ENCODE measurements around the gene PCCA.
"Not testable (repeated sequence)": the region's sequence is repeated elsewhere in the genome, so short reads cannot be mapped to it uniquely, and the experiment has no call there.

PCCA gene

DNA sequence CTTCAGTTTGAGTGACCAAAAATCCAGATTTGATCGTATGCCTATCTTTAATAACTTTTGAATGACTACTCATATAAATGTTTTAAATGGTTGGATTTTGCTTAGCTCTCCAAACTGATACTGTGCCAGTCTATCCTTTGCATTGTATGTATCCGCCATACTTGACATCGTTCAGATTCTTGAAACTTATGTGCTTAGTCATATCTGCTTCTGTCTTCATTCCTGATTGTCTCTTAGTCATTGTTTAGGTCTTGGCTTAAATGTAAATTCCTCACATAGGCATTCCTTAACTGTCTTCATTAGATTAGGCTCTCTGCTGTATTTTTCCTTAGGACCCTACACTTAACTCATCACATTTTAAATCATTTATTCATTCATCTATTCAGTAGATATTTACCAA, 126.0 kb downstream of the PCCA start:
- Histone ChIP-seq H3K27me3 (ENCODE audit: control insufficient read depth, insufficient read depth, low read length) (no peaks in the 10 kb centered on the region), H3K4me3 (ENCODE audit: low read depth, low read length) (no peak overlapping the region), H3K36me3 (ENCODE audit: control insufficient read depth, insufficient read depth, low read length) (peaks cover 4% of the 10 kb centered on the region; the same call in 1 of the 2 replicates), H3K9me3 (ENCODE audit: control insufficient read depth, insufficient read depth, low read depth, low read length) (peaks cover 2% of the 10 kb centered on the region; the same call in 1 of the 2 replicates), H3K9ac (ENCODE audit: low read length) (no peak overlapping the region), H3K27ac (ENCODE audit: low read depth, low read length) (no peak overlapping the region), H3K4me1 (ENCODE audit: control insufficient read depth, insufficient read depth, low read length) (peaks cover 4% of the 10 kb centered on the region; the same call in 1 of the 2 replicates)

GRCh38 chr13:100221166-100221565, 132.3 kb downstream of the PCCA start:
- Histone ChIP-seq H3K27me3 (ENCODE audit: control insufficient read depth, insufficient read depth, low read length) (no peaks in the 10 kb centered on the region), H3K27ac (ENCODE audit: low read depth, low read length) (no peak overlapping the region), H3K9ac (ENCODE audit: low read length) (no peak overlapping the region), H3K4me1 (ENCODE audit: control insufficient read depth, insufficient read depth, low read length) (peaks cover 6% of the 10 kb centered on the region), H3K36me3 (ENCODE audit: control insufficient read depth, insufficient read depth, low read length) (peaks cover 3% of the 10 kb centered on the region), H3K4me3 (ENCODE audit: low read depth, low read length) (no peak overlapping the region), H3K9me3 (ENCODE audit: control insufficient read depth, insufficient read depth, low read depth, low read length) (no peaks in the 10 kb centered on the region)

- H3K9ac ChIP-seq (ENCODE audit: low read length); H3K27ac ChIP-seq (ENCODE audit: low read depth, low read length); H3K36me3 ChIP-seq (ENCODE audit: control insufficient read depth, insufficient read depth, low read length); H3K4me1 ChIP-seq (ENCODE audit: control insufficient read depth, insufficient read depth, low read length); H3K27me3 ChIP-seq (ENCODE audit: control insufficient read depth, insufficient read depth, low read length); H3K4me3 ChIP-seq (ENCODE audit: low read depth, low read length); H3K9me3 ChIP-seq (ENCODE audit: control insufficient read depth, insufficient read depth, low read depth, low read length): not testable (repeated sequence)
These were observed 135.2 kb downstream of the PCCA start for GRCh38 chr13:100223966-100224530.

DNA sequence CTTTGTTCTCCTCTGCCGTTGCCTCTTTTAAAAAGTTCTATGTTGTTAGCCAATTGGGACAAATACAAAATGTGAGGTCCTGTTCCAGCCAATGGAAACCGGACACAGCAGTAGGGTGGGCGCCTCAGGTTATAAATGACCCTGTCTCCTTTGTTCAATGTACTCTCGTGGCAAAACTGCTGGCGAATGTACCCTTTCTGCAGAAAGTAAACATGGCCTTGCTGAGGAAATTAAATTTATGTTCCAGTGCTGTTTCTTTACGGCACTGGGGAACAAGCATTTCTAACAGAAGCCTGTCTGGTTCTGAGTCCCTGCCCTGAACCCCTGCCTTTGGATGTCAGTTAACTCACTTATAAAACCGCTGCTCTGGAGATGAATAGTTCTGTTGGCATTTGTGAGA, 140.7 kb downstream of the PCCA start:
- no peaks in the 10 kb centered on the region for H3K27me3 ChIP-seq (ENCODE audit: control insufficient read depth, insufficient read depth, low read length)
- no peak overlapping the region for H3K27ac ChIP-seq (ENCODE audit: low read depth, low read length)
- no peaks in the 10 kb centered on the region for H3K9me3 ChIP-seq (ENCODE audit: control insufficient read depth, insufficient read depth, low read depth, low read length)
- H3K4me3 ChIP-seq (ENCODE audit: low read depth, low read length), result no peak overlapping the region
- H3K4me1 ChIP-seq (ENCODE audit: control insufficient read depth, insufficient read depth, low read length), result peaks cover 30% of the 10 kb centered on the region
- peak overlapping the region; percentile 20 for H3K9ac ChIP-seq (ENCODE audit: low read length)
- H3K36me3 ChIP-seq (ENCODE audit: control insufficient read depth, insufficient read depth, low read length), result no peaks in the 10 kb centered on the region

DNA sequence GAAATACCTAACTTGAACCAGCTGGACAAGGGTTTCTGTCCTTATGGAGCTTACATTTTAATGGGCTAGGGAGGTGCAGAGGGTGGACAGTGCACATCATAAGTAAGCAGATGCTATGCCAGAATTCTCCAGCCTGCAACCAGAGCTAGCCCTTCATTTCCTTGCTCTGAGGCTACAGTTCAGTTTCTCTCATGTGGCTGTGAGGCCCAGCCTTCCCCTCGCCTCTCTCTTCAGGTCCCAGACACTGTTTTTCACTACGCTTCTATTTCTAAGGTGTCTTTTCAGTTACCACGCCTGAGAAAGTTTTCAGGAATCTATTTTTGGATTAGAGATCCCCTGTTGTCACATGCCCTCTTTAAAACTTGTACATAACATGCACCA, 141.9 kb downstream of the PCCA start:
- Histone ChIP-seq H3K9me3 (ENCODE audit: control insufficient read depth, insufficient read depth, low read depth, low read length) (no peaks in the 10 kb centered on the region), H3K4me3 (ENCODE audit: low read depth, low read length) (no peak overlapping the region), H3K4me1 (ENCODE audit: control insufficient read depth, insufficient read depth, low read length) (peaks cover 38% of the 10 kb centered on the region), H3K27me3 (ENCODE audit: control insufficient read depth, insufficient read depth, low read length) (no peaks in the 10 kb centered on the region), H3K27ac (ENCODE audit: low read depth, low read length) (no peak overlapping the region), H3K36me3 (ENCODE audit: control insufficient read depth, insufficient read depth, low read length) (no peaks in the 10 kb centered on the region), H3K9ac (ENCODE audit: low read length) (no peak overlapping the region)

DNA sequence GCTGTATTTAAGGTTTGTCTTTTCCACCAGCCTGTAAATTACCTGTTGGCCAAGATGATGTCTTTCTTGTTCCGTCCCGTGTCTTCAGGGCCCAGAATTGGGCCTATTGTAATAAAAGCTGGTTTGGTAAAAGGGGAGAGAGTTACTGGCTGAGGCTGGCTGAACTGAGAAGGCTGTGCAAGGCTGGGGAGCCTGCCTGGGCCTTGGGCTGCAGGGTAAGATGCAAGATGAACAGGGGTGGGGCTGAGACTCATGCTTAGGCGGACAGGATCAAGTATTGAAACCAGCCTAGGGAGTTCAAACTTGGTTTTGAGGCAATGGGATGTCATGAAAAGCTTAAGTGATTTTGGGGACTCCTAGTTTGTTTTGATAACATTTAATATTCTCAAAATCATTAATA, 142.3 kb downstream of the PCCA start:
- Histone ChIP-seq H3K4me3 (ENCODE audit: low read depth, low read length) (no peak overlapping the region), H3K36me3 (ENCODE audit: control insufficient read depth, insufficient read depth, low read length) (no peaks in the 10 kb centered on the region), H3K27me3 (ENCODE audit: control insufficient read depth, insufficient read depth, low read length) (no peaks in the 10 kb centered on the region), H3K27ac (ENCODE audit: low read depth, low read length) (no peak overlapping the region), H3K9ac (ENCODE audit: low read length) (no peak overlapping the region), H3K4me1 (ENCODE audit: control insufficient read depth, insufficient read depth, low read length) (peaks cover 38% of the 10 kb centered on the region), H3K9me3 (ENCODE audit: control insufficient read depth, insufficient read depth, low read depth, low read length) (no peaks in the 10 kb centered on the region)

- peak overlapping the region; percentile 14 for H3K9ac ChIP-seq (ENCODE audit: low read length)
- H3K27ac ChIP-seq (ENCODE audit: low read depth, low read length), result no peak overlapping the region
- no peaks in the 10 kb centered on the region for H3K27me3 ChIP-seq (ENCODE audit: control insufficient read depth, insufficient read depth, low read length)
- H3K4me1 ChIP-seq (ENCODE audit: control insufficient read depth, insufficient read depth, low read length), result peaks cover 38% of the 10 kb centered on the region
- H3K9me3 ChIP-seq (ENCODE audit: control insufficient read depth, insufficient read depth, low read depth, low read length), result no peaks in the 10 kb centered on the region
- 0 out of 2 replicates have a peak, but pooled peaks cover 4% of the 10 kb centered on the region for H3K36me3 ChIP-seq (ENCODE audit: control insufficient read depth, insufficient read depth, low read length)
- no peak overlapping the region for H3K4me3 ChIP-seq (ENCODE audit: low read depth, low read length)
These were observed 145.1 kb downstream of the PCCA start for GRCh38 chr13:100234006-100234405.

DNA sequence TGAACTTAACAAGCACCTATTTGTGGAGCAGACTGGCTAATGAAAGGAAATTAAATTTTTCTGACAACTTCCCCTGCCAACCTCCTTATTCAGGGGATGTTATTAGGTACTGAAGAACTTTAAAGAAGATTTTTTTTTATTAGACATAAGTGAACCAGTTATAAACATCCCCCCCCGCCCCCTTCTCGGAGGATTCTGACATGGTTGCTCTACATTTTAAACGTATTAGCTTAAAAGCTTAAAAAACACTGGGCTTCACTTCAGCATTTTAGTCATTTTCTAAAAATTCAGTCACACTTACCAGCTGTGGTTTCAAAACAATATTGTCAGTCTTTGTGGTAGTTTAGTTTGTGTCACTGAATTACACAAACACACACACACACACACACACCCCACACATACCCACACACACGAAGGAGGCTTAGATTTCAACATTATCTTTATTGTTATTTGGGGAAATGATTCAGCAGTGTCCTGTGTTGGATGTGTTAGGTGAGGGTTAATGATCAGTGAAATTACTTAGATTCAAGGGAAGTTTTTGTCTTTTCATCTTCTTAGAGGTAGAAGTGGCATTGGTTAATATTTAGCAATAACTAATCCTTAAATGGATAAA, 145.7 kb downstream of the PCCA start:
- Histone ChIP-seq H3K36me3 (ENCODE audit: control insufficient read depth, insufficient read depth, low read length) (0 out of 2 replicates have a peak, but pooled peaks cover 4% of the 10 kb centered on the region), H3K4me3 (ENCODE audit: low read depth, low read length) (no peak overlapping the region), H3K27me3 (ENCODE audit: control insufficient read depth, insufficient read depth, low read length) (no peaks in the 10 kb centered on the region), H3K4me1 (ENCODE audit: control insufficient read depth, insufficient read depth, low read length) (peaks cover 40% of the 10 kb centered on the region), H3K27ac (ENCODE audit: low read depth, low read length) (no peak overlapping the region), H3K9me3 (ENCODE audit: control insufficient read depth, insufficient read depth, low read depth, low read length) (no peaks in the 10 kb centered on the region), H3K9ac (ENCODE audit: low read length) (no peak overlapping the region)

DNA sequence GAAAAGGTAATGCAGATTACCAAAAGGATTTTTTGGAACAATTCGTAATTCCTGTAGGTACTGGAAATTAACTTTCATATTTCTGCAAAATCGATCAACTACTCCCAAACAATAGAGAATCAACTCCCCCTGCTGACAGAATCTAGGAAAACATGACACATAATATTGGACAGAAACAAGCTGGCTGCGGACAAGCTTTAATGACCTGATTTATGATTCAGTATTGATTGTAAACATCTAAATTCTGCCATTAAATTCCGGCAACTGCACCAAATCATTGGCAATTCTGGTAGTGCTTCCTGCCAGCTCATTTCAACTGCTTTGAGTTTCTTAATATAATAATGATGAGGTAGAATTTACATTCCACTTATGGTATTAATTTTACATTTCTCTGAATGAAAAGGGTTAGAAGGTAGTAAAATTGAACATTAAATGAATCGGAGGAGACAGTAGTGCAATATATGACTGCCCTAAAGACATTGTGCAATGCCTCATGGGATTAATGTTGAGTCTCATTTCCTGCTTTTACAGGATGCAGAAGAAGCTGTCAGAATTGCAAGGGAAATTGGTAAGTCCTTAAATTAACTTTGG, 146.5 kb downstream of the PCCA start:
- peaks cover 39% of the 10 kb centered on the region for H3K4me1 ChIP-seq (ENCODE audit: control insufficient read depth, insufficient read depth, low read length)
- H3K4me3 ChIP-seq (ENCODE audit: low read depth, low read length), result no peak overlapping the region
- 0 out of 2 replicates have a peak, but pooled peaks cover 4% of the 10 kb centered on the region for H3K36me3 ChIP-seq (ENCODE audit: control insufficient read depth, insufficient read depth, low read length)
- no peaks in the 10 kb centered on the region for H3K27me3 ChIP-seq (ENCODE audit: control insufficient read depth, insufficient read depth, low read length)
- no peaks in the 10 kb centered on the region for H3K9me3 ChIP-seq (ENCODE audit: control insufficient read depth, insufficient read depth, low read depth, low read length)
- H3K9ac ChIP-seq (ENCODE audit: low read length), result no peak overlapping the region
- no peak overlapping the region for H3K27ac ChIP-seq (ENCODE audit: low read depth, low read length)

GRCh38 chr13:100240109-100240779, 151.4 kb downstream of the PCCA start:
- Histone ChIP-seq H3K4me3 (ENCODE audit: low read depth, low read length) (no peak overlapping the region), H3K9ac (ENCODE audit: low read length) (no peak overlapping the region), H3K9me3 (ENCODE audit: control insufficient read depth, insufficient read depth, low read depth, low read length) (no peaks in the 10 kb centered on the region), H3K27ac (ENCODE audit: low read depth, low read length) (no peak overlapping the region), H3K27me3 (ENCODE audit: control insufficient read depth, insufficient read depth, low read length) (no peaks in the 10 kb centered on the region), H3K4me1 (ENCODE audit: control insufficient read depth, insufficient read depth, low read length) (peaks cover 26% of the 10 kb centered on the region), H3K36me3 (ENCODE audit: control insufficient read depth, insufficient read depth, low read length) (0 out of 2 replicates have a peak, but pooled peaks cover 4% of the 10 kb centered on the region)

DNA sequence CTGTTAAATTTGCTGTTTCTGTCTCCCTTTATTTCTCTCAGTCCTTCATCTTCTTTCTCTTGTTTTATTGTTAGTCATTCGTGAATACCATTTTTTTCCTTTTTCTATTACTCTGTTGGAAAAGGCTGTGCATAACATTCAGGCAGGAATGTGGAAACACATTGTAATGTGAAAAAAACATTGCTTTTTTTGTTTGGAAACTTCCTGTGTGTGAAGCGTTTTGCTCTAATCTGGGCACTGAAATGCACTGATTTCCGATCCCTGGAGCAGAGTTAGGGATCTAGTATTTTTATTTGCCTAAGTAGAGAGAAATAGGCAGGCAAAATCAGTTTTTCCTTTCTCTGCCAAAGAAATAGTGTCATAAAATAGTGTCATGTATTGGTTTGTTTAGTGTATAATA, 155.5 kb downstream of the PCCA start:
- Histone ChIP-seq H3K9ac (ENCODE audit: low read length) (no peak overlapping the region), H3K27me3 (ENCODE audit: control insufficient read depth, insufficient read depth, low read length) (no peaks in the 10 kb centered on the region), H3K4me3 (ENCODE audit: low read depth, low read length) (no peak overlapping the region), H3K36me3 (ENCODE audit: control insufficient read depth, insufficient read depth, low read length) (no peaks in the 10 kb centered on the region), H3K27ac (ENCODE audit: low read depth, low read length) (no peak overlapping the region), H3K9me3 (ENCODE audit: control insufficient read depth, insufficient read depth, low read depth, low read length) (peaks cover 6% of the 10 kb centered on the region; the same call in 1 of the 2 replicates), H3K4me1 (ENCODE audit: control insufficient read depth, insufficient read depth, low read length) (peaks cover 25% of the 10 kb centered on the region)
